ENCODE measurements around the gene SND1.

DNA sequence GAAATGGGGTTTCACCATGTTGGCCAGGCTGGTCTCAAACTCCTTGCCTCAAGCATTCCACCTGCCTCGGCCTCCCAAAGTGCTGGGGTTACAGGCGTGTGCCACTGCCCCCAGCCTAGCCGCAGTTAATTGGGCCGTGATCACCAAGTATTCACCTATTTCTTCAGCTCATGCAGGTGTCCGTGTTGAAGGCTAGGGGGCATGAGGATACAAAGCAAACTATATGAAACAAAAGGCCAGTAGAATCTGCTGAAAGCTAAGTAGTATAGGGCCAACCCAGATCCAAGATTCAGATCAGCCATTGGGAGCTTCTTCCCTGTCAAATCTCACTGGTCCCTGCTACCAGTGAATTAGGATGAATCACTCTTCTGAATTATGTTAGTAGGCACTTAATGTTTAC, 305.9 kb downstream of the SND1 start:
- TF ChIP-seq, protein P1, sequence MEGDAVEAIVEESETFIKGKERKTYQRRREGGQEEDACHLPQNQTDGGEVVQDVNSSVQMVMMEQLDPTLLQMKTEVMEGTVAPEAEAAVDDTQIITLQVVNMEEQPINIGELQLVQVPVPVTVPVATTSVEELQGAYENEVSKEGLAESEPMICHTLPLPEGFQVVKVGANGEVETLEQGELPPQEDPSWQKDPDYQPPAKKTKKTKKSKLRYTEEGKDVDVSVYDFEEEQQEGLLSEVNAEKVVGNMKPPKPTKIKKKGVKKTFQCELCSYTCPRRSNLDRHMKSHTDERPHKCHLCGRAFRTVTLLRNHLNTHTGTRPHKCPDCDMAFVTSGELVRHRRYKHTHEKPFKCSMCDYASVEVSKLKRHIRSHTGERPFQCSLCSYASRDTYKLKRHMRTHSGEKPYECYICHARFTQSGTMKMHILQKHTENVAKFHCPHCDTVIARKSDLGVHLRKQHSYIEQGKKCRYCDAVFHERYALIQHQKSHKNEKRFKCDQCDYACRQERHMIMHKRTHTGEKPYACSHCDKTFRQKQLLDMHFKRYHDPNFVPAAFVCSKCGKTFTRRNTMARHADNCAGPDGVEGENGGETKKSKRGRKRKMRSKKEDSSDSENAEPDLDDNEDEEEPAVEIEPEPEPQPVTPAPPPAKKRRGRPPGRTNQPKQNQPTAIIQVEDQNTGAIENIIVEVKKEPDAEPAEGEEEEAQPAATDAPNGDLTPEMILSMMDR (IDR thresholded peaks at IDR 0.05): no peak
- TF ChIP-seq POLR2A (IDR thresholded peaks at IDR 0.05): no peak
